Spleen (tissue), 7 donors: ENCODE data around the gene PROSER3.

Source experiments
- CTCF ChIP-seq, 11 experiments: fragments of 200-600 bp in 7 of 11; fragments of 450-650 bp in 4 of 11; sonication (generic) in 4 of 11; IDR thresholded peaks in 8 of 11; conservative IDR thresholded peaks in 3 of 11; 1 replicate in 7 of 11; 2 replicates in 4 of 11; pipeline versions ENCODE4 v1.4.0 to v1.8.0; 2016 to 2021; ENCODE audit warnings: antibody characterized with exemption in 11 of 11, inconsistent platforms in 4 of 11, mild to moderate bottlenecking in 1 of 11
- POLR2A ChIP-seq, 3 donors: fragments of 450-650 bp; IDR thresholded peaks; one replicate each; pipeline ENCODE4 v1.5.1; 2017; ENCODE audit warnings: antibody characterized with exemption in 3 of 3, mild to moderate bottlenecking in 1 of 3
- donor health status: DM: no; HTN: no; CAD: no; lungs with moderate emphysema.
- donor health status: DM: no; HTN: no; CAD: no.
- donor health status: DM: no; HTN: no; CAD: no.

- TF ChIP-seq CTCF (IDR thresholded peaks at IDR 0.05 in 8 of 11, conservative IDR thresholded peaks at IDR 0.05 in 3 of 11): no peak
- TF ChIP-seq POLR2A (IDR thresholded peaks at IDR 0.05): no peak
Observed at GRCh38 chr19:35729763-35730162, 28.2 kb upstream of the PROSER3 start.
